HG02884 (cell line): ENCODE measurements around the gene ZDHHC16.

Source experiments
- ATAC-seq: cut with Tn5 transposase; IDR thresholded peaks from one replicate; pipeline ENCODE4 v1.9.1; 2021; ENCODE audit warnings: mild to moderate bottlenecking, moderate library complexity; ENCODE audit not compliant: unreplicated experiment

ZDHHC16 gene

GRCh38 chr10:97506199-97506991 is 60.4 kb downstream of the ZDHHC16 start:
- no peak for ATAC-seq
